Right kidney (tissue), 9 donors: ENCODE data around the gene TMEM126B.
"Not testable (repeated sequence)": the region's sequence is repeated elsewhere in the genome, so short reads cannot be mapped to it uniquely, and the experiment has no call there.

Experiments
- DNase-seq: peaks from one replicate; pipeline ENCODE4 v3.0.0-alpha.2; 2016
- long read RNA-seq, 8 donors: transcript quantifications; one replicate each; lab custom pipeline, GENCODE V29; 2026

The TMEM126B gene
- long read RNA-seq, donor 1, transcript TMEM126B-201 (5 exons, 989 nt) = minor isoform, 27 of 89 reads
- long read RNA-seq, donor 1, transcript TMEM126B-202 (6 exons, 1,210 nt) = major isoform, 31 of 89 reads
- long read RNA-seq, donor 1, partial matches to known transcripts = 23 of 89 reads
- long read RNA-seq, donor 1, other reads (novel, unspliced or antisense) = 0 of 89 reads
- long read RNA-seq, donor 2, transcript TMEM126B-202 (6 exons, 1,210 nt) = major isoform, 17 of 34 reads
- long read RNA-seq, donor 2, transcript TMEM126B-201 (5 exons, 989 nt) = minor isoform, 15 of 34 reads
- long read RNA-seq, donor 2, partial matches to known transcripts = 0 of 34 reads
- long read RNA-seq, donor 2, other reads (novel, unspliced or antisense) = 0 of 34 reads
- long read RNA-seq, donor 3, transcript TMEM126B-201 (5 exons, 989 nt) = major isoform, 9 of 14 reads
- long read RNA-seq, donor 3, partial matches to known transcripts = 0 of 14 reads
- long read RNA-seq, donor 3, other reads (novel, unspliced or antisense) = 0 of 14 reads
- long read RNA-seq, donor 4, transcript TMEM126B-202 (6 exons, 1,210 nt) = minor isoform, 8 of 44 reads
- long read RNA-seq, donor 4, transcript TMEM126B-201 (5 exons, 989 nt) = major isoform, 22 of 44 reads
- long read RNA-seq, donor 4, partial matches to known transcripts = 8 of 44 reads
- long read RNA-seq, donor 4, other reads (novel, unspliced or antisense) = 0 of 44 reads
- long read RNA-seq, donor 5, transcript TMEM126B-202 (6 exons, 1,210 nt) = major isoform, 17 of 29 reads
- long read RNA-seq, donor 5, transcript TMEM126B-201 (5 exons, 989 nt) = minor isoform, 10 of 29 reads
- long read RNA-seq, donor 5, partial matches to known transcripts = 0 of 29 reads
- long read RNA-seq, donor 5, other reads (novel, unspliced or antisense) = 0 of 29 reads
- long read RNA-seq, donor 6, transcript TMEM126B-201 (5 exons, 989 nt) = minor isoform, 11 of 41 reads
- long read RNA-seq, donor 6, transcript TMEM126B-202 (6 exons, 1,210 nt) = major isoform, 14 of 41 reads
- long read RNA-seq, donor 6, partial matches to known transcripts = 9 of 41 reads
- long read RNA-seq, donor 6, other reads (novel, unspliced or antisense) = 0 of 41 reads
- long read RNA-seq, donor 7, transcript TMEM126B-201 (5 exons, 989 nt) = minor isoform, 20 of 52 reads
- long read RNA-seq, donor 7, transcript TMEM126B-202 (6 exons, 1,210 nt) = major isoform, 24 of 52 reads
- long read RNA-seq, donor 7, partial matches to known transcripts = 0 of 52 reads
- long read RNA-seq, donor 7, other reads (novel, unspliced or antisense) = 0 of 52 reads
- long read RNA-seq, donor 8, transcript TMEM126B-202 (6 exons, 1,210 nt) = major isoform, 21 of 40 reads
- long read RNA-seq, donor 8, transcript TMEM126B-201 (5 exons, 989 nt) = minor isoform, 14 of 40 reads
- long read RNA-seq, donor 8, partial matches to known transcripts = 0 of 40 reads
- long read RNA-seq, donor 8, other reads (novel, unspliced or antisense) = 0 of 40 reads

DNA sequence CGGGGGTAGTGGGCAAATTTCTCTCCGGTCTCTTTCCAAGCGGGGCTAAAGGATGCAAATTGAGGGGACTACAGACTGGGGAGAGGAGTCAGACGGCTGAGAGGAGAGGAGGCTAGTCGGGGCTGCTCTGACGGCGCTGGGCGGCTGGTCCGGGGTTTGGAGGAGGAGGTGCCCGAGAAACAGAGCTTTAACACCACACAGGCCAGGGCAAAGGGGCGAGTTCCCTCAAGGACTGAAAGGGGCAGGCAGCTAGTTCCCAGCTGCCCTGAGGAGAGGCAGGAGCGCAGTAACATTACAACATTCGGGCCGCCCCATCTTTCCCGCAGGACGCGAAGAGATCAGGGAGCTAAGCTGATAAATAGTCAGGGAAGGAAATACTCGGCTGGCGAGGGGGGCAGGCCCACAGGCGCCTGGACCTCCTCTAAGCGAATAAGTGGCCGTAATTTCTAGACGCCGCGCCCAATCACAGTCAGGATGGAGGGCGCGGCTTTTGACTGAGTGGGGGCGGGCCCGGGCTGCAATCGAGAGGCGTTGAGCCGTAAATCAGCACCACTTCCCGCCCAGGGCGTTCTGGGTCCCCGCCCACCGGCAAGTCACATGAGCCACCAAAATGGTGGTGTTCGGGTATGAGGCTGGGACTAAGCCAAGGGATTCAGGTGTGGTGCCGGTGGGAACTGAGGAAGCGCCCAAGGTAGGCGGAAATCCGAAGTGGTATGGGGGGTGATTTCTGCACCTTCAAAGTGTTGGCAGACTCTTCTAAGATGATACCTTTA, at the start of gene TMEM126B:
Gene TMEM126B (plus strand): TSS at position 596 of the 773 bp plus-strand sequence. CDS start 15 bp downstream, at position 611.
- peak; percentile 93 for DNase-seq

DNA sequence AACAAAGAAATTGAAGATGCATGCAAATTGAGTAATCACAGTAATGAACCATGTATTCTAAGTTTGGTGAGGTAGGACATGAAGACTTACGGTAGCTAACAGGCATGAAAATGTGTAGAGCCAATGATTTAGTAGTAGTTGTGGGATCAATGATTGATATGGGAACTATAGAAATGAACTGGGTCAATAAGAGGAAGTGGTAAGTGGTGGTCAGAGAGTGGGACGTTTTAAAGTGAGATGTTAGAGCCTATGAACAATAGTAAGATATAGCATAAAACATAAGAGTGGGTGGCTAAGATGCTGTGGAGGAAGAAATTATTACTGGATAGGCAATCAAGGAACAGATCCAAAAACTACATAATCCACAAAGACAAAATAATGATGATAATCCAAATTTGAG, 46.3 kb upstream of the TMEM126B start:
- DNase-seq = no peak

DNA sequence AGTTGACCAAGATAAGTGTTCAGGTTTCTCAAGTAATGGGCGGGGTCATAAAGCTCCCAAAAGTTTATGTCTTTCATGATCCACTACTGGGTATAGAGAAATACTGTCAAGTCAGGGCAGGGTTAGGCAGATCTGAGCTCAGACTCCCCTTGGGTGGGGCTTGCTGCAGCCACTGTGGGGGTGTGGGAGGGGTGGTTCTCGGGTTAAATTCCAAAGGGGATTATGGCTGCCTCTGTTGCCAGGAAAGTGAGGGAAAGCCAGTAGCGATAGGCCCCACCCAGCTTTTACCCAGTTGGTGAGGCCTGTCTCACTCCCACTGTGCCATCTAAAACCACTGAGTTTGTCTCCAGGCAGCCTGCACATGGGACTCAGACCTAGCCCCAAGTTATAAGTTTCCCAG, 39.0 kb upstream of the TMEM126B start:
- DNase-seq = no peak

DNA sequence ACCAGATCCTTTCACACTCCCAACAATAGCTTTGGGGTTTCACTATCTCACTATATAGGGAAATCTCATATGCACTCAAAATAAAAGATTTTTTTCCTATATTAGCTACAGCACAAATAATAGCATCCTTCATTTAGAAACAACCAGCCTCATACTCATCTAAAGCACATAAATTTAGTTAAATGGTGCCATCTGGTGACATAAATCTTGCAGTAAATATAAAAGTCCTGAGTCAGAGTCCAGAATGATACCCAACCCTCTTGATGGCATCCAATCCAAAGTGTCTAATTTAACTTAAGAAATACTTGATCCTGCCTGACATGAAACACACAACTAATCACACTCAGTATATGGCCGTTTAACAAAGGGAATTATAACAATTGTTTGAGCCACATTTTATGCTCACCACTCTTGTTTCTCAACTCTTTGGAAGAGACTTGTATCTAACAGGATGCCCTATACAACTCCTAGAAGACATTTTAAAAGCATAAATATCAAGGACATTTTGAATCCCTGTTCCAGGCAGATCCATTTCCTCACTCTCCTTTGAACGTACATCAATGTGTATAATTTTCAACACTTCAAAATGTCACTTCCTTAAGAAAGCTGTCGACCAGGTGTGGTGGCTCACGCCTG, 37.4 kb upstream of the TMEM126B start:
- no peak for DNase-seq

DNA sequence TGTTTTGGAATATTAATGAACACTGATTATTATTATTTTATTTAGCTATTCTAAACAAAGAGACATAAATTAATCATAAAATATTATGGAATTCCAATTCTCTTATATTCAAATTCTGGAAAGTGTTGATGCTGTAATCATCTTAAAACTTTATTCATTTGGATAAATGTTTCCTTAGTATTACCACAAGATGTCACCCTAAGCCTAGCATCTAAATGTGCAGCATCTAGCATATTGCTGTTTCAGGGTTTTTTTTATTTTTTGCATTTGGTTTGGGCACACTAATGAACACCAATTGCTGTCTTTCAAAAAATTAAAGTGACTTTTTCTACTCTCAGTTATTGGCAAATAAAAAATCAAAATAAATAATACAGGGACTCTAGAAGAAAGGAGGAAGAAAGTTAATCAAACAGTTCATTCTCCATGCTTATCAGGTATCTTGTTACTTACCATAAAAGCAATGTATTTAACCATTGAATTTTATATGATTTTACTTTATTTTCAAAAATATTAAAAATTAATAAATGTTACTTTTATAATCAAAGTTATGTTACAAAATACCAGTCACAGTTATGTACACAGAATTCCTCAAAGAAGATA, 33.0 kb upstream of the TMEM126B start:
- DNase-seq = no peak

DNA sequence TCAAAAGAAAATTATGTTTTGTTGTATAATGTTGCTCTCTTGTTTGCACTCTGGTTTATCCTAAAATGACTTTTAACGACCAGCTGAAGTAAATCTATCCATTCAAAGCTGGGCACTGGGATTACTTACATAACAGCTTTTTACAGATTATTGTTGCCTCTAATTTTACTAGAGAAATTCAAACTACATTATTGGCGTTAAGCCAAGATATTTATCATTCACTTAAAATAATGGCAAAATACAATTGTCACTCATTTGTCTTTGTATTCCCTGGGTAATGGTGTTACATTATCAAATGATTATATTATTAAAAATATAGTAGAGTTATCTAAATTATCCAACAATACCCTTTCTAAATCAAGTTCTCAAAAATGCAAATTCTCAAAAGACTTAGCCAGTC, 31.5 kb upstream of the TMEM126B start:
- DNase-seq = no peak

DNA sequence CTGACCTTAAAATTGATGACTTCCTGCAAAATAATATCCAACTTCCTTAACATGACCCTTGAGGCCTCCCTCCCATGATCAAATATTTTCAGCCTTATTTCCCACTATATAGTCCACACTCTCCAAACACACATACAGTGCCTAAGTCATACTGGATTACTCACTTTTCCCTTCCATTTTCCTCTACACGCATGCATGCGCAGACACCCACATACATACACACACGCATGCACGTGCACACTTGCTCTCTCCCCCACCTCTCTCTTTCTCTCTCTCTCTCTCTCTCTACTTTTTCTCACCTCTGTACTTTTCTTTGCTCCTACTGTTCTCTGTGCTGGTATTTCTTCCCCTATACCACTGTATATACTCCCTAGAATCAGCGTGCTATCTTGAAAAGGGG, 29.3 kb upstream of the TMEM126B start:
- no peak for DNase-seq

DNA sequence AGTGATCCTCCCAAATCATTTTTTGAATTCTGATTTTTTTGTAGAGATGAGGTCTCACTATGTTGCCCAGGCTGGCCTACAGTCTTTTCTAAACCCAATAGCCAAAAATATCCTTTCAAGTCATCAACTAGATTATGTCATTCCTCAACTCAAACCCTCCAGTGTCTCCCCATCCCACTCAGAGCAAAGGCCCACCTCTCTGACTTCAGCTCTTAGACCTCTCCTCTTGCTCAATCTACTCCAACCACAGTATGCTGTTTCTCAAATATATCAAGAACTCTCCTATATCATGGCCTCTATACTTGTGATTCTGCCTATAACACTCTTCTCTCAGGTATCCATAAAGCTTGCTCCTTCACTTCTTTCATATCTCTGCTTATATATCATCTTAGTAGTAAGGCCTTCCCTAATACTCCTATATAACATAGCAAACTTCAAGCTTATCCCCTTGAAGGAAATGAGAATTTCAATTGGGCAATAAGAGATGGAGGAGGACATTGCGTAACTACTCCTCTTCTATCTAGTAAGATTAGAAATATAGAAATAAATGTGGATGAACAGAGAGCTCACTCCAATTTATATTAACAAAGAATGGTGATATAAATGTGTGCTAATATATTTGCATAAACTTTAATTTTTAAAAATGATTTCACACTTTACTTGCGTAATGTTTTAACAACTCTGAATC, 25.7 kb upstream of the TMEM126B start:
- DNase-seq = no peak

DNA sequence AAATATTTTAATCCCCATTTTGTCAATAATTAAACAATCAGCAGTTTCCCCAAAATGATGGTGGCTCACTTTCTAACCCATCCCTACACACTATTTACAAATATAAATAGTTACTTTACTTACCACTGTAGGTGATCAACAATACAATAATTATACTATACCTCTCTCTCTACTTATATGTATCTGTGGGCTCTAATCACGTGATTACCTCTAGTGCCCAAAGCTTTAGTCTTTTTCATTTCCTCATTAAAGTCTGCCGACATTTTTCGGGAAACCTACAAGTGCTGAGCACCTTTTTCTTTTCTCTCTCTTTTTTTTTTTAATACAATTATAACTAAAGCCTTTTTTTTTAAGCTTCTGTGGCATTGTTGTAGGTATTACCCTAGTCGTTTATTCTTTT, 25.2 kb upstream of the TMEM126B start:
- no peak for DNase-seq

DNA sequence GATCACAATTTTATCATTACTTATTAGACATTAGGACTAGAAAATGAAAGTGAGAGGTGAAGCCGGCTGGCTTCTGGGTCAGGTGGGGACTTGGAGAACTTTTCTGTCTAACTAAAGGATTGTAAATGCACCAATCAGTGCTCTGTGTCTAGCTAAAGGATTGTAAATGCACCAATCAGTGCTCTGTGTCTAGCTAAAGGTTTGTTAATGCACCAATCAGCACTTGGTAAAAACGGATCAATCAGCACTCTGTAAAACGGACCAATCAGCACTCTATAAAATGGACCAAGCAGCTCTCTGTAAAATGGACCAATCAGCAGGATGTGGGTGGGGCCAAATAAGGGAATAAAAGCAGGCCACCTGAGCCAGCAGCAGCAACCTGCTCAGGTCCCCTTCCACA, 22.2 kb upstream of the TMEM126B start:
- not testable (repeated sequence) for DNase-seq

DNA sequence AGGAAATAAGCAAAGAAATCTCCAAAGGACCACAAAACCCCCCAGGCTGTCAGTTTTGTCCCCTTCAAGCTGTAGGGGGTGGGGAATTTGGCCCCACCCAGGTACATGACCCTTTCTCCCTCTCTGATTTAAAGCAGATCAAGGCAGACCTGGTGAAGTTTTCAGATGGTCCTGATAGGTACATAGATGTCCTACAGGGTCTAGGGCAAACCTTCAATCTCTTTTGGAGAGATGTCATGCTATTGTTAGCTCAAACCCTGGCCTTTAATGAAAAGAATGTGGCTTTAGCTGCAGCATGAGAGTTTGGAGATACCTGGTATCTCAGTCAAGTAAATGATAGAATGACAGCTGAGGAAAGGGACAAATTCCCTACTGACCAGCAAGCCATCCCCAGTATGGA, 19.8 kb upstream of the TMEM126B start:
- not testable (repeated sequence) for DNase-seq

DNA sequence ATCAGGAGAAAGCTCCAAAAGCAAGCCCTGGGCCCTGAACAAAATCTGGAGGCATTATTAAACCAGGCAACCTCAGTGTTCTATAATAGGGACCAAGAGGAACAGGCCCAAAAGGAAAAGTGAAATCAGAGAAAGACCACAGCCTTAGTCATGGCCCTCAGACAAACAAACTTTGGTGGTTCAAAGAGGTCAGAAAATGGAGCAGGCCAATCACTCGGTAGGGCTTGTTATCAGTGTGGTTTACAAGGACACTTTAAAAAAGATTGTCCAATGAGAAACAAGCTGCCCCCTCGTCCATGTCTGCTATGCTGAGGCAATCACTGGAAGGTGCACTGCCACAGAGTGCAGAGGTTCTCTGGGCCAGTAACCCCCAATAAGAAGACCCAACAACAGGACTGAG, 19.1 kb upstream of the TMEM126B start:
- DNase-seq = not testable (repeated sequence)

DNA sequence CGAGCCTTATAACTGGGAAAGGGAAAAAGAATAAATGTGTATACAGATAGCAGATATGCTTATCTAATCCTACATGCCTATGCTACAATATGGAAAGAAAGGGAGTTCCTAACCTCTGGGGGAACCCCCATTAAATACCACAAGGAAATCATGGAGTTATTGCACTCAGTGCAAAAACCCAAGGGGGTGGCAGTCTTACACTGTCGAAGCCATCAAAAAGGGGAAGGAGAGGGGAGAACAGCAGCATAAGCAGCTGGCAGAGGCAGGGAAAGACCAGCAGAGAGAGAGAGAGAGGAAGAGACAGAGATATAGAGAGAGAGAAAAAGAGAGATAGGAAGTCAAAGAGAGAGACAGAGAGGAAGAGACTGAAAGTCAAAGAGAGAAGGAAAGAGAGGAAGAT, 16.8 kb upstream of the TMEM126B start:
- DNase-seq = not testable (repeated sequence)

DNA sequence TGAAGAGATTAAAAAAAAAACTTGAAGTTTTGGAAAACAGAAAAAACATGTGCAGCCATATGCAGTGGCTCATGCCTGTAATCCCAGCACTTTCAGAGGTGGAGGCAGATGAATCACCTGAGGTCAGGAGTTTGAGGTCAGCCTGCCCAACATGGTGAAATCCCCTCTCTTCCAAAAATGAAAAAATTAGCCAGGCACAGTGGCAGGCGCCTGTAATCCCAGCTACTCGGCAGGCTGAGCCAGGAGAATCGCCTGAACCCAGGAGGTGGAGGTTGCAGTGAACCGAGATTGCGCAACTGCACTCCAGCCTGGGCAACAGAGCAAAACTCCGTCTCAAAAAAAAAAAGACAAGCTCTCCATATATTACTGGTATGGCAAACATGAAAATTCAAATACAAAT, 8.9 kb upstream of the TMEM126B start:
- no peak for DNase-seq

DNA sequence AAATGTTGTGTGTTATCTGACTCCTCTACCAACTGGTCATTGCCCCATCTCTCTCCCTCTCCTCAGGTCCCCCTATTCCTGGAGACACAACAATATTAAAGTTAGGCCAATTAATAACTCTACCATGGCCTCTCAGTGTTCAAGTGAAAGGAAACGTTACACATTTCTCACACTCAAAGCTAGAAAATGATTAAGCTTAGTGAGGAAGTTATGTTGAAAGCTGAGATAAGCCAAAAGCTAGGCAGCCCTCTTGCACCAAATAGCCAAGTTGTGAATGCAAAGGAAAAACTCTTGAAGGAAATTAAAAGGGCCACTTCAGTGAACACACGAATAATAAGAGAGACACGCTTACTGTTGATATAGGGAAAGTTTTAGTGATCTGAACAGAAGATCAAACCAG, 8.1 kb upstream of the TMEM126B start:
- no peak for DNase-seq

DNA sequence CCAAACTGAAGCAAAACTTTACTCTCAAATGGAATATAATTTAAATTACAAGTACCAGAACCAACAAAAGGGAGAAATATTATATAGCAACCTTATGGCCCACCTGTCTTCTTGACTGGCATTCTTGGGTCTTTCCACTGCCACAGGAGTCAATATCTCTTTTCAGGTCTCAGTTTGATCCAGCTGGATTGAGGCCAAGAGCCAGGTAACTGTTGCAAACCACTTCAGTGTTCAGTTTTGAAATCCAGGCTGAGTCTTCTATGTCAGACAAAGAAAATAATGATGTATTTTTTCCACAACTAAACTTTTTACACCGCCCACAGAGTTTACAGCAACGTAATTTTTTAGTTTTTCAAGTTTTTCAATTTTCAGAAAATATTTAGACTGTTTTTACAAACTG, 1.9 kb upstream of the TMEM126B start:
- DNase-seq = no peak

DNA sequence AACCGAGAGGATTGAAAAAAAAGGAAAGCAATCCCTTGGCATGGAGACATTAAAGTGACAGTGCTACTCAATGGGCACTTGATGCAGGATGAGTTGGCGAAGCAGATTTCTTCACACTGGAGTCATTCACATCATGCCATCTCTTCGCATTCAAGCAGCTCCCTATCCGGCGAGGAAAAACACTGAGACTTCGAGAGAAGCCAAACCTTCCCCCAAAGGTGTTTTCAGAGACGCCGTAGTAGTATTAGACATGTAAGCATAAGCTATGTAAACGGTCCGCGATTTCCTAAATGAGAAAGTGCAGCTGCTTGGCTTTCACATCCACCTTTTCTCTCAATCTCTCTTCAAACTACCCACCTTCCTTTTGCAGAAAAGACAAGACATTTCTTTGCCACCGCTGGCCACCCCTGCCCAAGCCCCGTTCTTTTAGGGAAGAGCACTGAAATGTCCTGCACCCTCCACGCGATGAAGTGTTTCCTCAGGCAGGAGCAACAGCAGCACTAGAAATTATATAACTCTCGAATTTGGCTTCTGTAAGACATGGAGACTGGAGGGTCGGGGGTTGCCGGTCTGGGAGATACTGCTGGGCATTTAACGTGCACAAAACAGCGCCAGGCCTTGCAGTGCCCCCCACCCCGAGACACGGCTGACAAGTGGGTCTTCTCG, 928 bp upstream of the TMEM126B start, which contains the start of gene DLG2:
Gene DLG2 (minus strand): TSS at position 13 of the 666 bp plus-strand sequence.
- no peak for DNase-seq

DNA sequence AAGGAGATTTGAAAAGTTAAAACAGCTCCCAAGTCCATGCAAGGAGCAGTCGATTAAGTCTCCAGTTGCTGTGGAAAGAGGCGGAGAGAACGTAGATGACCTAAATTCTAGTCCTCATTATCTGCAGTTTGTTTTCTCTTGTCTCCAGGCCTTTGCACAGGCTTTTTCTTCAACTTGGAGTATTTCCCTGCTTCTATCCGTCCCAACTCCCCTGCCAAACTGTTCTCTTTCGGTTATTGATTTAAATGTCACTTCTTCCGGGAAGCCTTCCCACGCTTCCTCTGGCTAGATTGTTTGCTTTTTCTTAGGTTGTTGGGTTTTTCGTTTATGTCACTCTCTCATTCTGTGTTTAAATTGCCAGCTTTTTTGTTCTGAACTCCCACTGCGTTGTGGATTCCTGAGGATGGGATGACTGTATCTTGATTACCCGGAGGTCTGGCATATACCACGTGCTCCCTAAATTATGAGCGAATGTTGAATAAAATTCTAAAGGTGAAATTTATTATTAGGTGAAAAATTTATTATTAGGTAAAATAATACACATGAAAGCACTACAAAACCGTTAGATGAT, 463 bp downstream of the TMEM126B start:
- no peak for DNase-seq

DNA sequence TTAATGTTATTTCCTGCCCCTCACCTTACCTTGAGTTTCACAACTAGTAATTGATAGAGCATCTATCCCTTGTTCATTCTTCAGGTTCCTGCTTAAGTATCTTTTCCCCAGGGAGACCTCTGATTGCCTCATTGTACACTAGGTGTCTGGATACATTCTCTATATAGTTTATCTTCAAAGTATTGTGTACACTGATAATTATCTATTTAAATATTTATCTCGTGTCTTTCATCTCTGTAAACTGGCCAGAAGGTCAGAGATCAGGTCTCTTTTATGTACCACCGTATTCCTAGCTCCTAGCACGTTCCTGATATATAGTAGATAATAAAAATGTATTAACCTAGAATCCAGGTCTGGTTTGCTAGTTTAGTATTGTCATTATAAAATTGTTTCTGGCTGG, 6.4 kb downstream of the TMEM126B start:
- no peak for DNase-seq
